HG03103 (cell line): ENCODE results near the gene EFS.
"Not testable (repeated sequence)": the region's sequence is repeated elsewhere in the genome, so short reads cannot be mapped to it uniquely, and the experiment has no call there.

Experiments used
- ATAC-seq: cut with Tn5 transposase; IDR thresholded peaks from one replicate; pipeline ENCODE4 v1.9.1; 2021; ENCODE audit warnings: low read depth; ENCODE audit not compliant: unreplicated experiment

EFS gene

DNA sequence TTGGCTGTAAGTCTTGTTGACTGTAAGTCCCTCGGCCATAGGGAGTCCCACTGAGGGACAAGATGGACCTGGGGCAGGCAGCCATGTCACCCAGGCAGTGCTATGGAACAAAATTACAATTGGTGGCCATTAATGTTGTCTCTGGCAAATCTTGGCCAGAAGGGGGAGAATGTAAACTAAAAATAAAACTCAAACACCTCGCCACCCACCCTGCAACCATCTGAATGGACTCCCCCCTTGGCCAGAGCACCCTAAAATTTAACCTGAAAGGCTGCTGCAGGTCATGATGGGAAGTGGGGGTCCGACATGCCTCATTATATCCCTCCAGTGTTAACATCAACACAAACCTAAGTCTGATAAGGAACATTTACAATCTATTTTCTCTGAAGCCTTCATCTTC lies 20.5 kb downstream of the EFS start:
- no peak for ATAC-seq

DNA sequence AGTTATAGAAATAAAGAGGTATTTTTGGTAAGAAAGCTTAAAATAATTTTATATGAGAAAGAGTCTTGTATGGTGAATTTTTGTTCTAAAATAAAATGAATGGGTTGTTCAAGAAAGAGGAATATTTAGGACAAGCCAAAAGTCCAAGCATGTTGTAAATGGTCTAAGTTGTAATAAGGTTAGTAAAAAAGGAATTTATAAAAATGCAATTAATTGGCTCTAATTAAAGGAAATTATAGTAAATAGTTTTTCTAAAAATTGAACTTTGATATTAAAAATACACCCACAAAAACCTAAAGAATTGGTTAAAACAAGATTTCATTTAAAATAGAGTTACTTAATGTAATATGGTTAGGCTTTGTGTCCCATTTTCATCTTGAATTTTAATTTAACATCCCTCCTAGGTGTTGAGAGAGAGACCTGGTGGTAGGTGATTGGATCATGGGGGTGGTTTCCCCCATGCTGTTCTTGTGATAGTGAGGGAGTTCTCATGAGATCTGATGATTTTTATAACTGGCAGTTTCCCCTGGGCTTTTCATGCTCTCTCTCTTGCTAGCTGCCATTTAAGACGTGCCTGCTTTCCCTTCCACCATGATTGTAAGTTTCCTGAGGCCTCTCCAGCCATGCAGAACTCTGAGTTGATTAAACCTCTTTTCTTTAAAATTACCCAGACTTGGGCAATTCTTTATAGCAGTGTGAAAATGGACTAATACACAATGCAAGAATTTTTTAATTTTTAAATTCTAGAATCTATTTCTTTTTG lies 25.3 kb downstream of the EFS start:
- no peak for ATAC-seq

DNA sequence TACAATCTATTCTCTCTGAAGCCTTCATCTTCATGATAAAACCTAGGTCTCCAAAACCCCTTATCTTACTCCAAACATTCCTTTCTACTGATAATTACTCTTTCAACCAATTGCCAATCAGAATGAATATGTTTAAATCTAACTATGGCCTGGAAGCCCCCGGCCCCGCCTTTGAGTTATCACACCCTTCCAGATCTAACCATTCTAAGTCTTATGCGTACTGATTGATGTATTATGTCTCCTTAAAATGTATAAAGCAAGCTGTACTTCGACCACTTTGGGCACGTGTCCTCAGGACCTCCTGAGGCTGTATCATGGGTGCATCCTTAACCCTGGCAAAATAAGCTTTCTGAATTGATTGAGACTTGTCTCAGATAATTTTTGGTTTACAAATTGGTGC lies 29.3 kb downstream of the EFS start:
- no peak for ATAC-seq

DNA sequence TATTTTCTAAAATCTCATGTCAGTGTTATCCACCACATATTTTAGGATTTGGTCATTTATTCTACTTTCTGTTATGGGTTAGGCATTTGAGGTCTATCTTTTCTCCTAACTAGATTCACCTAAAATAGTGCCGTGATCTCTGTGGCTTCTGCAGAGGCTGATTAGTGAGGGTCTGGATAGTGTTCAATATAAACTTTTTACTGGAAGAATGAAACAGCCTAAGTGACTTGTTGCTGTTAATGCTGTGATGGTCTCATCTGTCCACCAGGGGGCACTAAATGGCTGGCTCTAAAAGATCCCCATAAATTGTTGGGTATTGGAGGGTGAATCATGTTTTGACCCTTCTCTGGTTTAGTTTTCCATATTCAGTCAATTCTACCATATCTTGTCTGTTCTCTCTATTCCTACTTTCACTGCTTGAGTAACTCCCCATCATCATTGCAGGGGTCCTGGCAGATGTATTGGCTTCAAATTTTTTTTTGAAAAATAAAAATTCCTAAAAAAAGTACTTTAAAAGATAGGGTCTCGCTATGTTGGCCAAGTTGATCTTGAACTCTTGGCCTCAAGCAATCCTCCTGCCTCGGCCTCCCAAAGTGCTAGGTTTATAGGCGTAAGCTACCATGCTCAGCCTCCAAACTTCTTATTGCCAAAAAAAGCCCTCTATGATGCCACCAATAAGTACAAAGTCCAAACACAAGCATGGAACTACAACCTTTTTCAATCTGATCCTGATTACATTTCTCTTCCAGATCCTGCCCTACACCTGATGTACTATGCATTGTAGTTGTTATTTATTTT lies 36.8 kb downstream of the EFS start:
- ATAC-seq, result no peak

DNA sequence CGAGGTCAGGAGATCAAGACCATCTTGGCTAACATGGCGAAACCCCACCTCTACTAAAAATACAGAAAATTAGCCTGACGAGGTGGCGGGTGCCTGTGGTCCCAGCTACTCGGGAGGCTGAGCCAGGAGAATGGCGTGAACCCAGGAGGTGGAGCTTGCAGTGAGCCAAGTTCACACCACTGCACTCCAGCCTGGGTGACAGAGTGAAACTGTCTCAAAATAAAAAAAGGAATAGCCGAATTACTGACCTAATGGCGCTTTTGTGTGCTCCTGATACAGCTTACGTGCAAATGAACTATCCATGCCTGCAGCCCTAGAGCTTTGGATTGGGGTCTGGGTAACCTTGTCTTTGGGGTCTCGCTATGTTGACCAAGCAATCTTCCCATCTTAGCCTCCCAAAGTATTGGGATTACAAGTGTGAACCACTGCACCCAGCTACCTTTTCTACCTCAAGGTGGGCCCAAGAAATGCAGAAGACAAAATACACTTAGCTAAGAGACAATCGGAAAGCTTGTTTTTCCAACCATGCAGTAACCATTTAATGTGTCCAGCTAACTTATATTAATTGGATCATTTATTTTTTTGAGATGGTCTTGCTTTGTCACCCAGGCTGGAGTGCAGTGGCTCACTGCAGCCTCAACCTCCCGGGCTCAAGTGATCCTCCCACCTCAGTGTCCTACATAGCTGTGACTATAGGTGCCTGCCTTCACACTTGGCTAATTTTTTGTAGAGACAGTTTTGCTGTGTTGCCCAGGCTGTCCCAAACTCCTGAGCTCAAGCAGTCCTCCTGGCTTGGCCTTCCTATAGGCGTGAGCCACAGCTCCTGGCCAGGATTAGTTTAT lies 38.3 kb downstream of the EFS start:
- no peak for ATAC-seq

DNA sequence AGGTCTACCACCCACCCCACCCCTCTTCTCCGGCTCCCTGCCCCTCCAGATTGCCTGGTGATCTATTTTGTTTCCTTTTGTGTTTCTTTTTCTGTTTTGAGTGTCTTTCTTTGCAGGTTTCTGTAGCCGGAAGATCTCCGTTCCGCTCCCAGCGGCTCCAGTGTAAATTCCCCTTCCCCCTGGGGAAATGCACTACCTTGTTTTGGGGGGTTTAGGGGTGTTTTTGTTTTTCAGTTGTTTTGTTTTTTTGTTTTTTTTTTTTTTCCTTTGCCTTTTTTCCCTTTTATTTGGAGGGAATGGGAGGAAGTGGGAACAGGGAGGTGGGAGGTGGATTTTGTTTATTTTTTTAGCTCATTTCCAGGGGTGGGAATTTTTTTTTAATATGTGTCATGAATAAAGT lies 39.2 kb downstream of the EFS start:
- ATAC-seq, result not testable (repeated sequence)

DNA sequence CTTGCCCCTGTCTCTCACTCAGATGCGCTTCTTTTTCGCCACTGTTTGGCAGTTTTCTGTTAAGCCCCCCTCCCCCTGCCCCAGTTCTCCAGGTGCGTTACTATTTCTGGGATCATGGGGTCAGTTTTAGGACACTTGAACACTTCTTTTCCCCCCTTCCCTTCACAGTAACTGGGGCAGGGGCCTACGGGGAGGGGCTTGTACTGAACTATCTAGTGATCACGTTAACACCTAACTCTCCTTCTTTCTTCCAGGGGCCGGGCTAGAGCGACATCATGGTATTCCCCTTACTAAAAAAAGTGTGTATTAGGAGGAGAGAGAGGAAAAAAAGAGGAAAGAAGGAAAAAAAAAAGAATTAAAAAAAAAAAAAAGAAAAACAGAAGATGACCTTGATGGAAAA lies 40.0 kb downstream of the EFS start:
- no peak for ATAC-seq

DNA sequence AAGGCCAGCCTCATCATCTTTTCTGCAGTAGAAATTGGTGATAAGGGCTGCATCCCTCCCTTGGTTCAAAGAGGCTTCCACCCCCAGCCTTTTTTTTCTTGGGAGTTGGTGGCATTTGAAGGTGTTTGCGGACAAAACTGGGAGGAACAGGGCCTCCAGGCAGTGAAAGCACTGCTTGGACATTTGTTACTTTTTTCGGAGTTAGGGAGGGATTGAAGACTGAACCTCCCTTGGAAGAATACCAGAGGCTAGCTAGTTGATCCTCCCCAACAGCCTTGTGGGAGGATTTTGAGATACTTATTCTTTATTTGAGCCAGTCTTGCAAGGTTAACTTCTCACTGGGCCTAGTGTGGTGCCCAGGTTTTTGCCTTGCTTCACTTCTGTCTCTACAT lies 40.5 kb downstream of the EFS start:
- ATAC-seq, result no peak

DNA sequence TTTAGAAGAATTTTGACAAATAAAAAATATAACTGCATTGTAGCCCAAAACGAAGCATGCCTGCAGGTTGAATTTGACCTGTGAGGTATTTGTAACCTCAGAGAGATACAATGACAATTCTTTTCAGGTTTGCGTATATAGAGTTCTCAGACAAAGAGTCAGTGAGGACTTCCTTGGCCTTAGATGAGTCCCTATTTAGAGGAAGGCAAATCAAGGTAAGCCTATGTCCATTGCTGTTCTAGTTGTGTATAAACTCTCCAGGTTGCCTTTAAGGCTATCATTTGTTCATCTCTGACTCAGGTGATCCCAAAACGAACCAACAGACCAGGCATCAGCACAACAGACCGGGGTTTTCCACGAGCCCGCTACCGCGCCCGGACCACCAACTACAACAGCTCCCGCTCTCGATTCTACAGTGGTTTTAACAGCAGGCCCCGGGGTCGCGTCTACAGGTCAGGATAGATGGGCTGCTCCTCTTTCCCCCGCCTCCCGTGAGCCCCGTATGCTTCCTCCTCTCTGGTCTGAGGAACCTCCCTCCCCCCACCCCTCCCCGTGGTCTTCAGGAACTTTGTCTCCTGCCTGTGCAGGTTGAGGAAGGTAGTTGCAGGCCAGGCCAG lies 41.0 kb downstream of the EFS start:
- ATAC-seq, result no peak

DNA sequence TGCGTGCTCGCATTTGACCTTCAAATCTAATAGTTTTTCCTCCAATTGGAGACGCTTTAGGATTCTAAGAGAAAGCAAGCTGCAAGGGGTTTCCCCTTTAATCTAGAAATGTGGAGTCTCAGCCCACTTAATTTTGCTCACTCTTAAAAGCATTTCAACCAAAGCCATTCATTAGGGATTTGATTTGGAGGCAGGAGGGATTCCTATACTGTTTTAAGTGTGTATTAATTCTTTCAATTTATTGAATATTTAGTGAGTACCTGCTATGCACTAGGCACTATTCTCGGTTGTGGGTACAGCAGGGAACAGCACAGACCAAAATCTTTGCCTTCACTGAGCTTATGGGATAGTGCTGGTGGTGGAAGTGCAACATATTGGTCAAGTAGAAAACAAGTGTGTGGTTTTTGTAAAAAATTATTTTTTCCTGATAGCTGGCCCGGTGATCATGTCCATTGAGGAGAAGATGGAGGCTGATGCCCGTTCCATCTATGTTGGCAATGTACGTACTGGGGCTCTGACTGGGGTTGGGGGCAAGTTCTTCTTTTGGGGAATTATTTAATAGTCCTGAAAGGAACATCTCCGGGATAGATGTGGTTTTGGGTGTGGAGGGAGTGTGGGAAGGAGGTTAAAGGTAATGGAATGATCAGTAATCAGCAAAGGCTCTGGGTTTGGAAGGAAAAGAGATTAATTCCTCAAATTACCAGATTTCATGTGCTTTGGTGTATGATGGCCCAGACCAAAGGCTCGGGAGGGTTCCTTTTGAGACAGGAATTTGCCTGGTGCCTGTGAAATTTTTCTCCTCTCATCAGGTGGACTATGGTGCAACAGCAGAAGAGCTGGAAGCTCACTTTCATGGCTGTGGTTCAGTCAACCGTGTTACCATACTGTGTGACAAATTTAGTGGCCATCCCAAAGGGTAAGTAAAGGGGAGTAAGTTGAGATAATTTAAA lies 42.1 kb downstream of the EFS start:
- ATAC-seq, result no peak

DNA sequence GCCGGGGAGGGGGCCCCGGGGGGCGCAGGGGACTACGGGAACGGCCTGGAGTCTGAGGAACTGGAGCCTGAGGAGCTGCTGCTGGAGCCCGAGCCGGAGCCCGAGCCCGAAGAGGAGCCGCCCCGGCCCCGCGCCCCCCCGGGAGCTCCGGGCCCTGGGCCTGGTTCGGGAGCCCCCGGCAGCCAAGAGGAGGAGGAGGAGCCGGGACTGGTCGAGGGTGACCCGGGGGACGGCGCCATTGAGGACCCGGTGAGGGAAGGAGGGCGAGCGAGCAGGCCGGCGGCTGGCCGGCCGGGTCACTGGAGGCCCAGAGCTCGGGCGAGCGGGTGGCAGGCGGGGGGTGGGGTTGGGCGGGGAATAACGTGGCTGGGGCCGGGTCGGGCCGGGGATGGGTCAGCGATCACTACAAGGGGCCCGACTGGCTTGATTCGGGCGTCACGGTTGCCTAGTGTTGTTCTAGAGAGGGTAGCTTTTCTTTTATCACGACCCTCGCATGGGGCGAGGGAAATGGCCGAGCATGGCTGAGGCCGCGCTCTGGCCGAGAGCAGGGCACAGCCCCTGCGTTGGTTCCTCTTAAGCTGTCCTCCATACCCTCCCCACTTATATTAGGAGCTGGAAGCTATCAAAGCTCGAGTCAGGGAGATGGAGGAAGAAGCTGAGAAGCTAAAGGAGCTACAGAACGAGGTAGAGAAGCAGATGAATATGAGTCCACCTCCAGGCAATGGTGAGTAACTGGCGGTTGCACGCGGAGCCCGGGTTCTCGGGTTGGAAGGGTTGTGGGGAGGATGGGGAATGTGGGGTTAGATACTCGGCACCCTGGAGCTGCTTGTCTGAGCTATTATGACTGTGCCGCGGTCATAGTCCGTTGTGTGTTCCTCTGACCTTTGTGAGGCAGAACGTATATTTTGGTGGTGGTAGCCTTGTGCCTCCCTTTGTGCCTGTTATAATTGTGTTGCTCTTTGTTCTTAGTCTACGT lies 43.1 kb downstream of the EFS start:
- no peak for ATAC-seq

DNA sequence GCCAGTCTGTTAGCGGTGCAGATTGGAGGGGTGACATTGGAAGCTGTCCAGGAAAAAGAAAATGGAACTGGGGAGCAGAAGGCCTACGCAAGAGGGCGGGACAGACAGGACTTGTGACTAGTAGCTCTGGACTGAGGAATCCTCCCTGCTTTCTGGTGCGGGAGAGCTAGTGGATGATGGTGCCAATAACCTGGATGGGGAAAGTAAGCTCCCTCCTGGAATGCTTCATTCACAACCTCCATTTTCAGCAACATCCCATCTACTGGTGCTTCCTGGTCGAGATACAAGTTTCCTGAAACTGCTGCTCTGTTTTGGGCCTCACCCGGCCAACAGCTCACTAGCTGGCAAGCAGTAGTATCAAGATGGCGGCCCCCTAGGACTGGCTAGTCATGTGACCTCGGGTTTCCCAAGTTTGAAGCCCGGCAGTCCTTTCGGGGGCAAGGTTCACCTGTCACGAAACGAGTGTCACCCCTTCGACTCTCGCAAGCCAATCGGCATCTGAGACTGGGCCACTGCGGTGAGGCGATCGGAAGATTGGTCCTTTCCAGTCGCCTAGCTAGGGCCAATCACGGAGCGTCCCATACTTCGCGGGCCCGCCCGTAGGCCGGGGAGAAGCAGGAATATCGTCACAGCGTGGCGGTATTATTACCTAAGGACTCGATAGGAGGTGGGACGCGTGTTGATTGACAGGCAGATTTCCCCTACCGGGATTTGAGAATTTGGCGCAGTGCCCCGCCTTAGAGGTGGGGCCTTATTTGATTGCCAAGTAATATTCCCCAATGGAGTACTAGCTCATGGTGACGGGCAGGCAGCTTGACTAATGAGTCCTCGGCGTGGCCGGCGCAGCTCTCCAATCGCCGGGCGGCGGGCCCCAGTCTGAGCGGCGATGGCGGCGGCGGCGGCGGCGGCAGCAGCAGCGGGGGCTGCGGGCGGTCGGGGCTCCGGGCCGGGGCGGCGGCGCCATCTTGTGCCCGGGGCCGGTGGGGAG lies 44.1 kb downstream of the EFS start, which contains the start of gene PABPN1:
Gene PABPN1 (plus strand): TSS at position 874 of the 988 bp plus-strand sequence. CDS start 13 bp downstream, at position 887.
- peak; percentile 79 for ATAC-seq

DNA sequence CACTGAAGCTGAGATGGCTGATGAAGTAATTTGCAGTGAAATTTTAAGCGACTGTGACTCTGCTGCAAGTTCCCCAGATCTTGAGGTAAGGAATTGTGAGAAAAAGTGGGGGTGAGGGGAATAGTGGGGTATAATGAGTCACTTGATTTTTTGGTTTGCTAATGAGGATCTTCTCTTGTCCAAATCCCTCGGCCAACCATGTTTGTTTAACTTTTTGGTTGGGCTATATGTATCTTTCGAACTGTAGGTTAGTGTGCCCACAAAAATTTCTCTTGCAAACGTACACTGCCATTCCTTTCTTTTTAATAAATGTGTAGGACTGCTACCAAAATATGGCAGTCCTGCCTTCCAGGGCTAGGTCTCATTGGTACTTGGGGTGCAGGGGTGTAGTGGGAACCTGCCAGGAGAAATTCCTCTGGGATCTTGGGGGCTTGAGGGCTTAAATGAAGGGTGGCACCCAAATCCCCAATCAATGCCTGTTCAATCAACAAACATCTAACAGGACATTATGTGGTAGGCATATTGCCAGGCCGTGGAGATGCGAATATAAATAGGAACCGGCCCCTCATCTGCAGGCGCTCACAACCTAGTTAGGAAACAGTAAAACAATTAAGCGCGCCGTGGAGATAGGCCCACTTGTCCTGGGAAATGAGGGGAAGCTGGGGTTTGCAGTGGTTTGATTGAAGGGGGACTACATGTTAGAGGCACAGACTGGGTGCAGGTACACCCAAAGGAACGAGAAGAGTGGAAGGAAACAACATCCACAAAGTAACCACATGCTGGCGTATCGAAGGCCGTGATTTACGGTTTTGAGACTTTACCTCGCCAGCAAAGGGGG lies 45.0 kb downstream of the EFS start:
- ATAC-seq, result no peak

DNA sequence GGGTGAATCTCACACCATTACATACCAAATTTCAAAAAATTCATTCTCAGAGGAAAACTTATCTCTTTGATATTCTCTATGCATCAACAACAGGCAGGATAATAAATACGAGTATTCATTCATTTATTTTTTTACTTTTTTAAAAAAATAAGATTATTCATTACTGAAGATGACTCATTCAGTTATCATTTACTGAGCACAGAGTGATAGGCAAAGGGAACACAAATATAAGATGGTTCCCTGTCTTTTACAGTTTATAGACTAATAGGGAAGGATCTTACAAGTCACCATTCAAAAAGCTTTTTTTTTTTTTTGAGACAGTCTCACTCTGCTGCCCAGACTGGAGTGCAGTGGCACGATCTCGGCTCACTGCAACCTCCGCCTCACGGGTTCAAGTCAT lies 48.7 kb downstream of the EFS start:
- ATAC-seq, result no peak

DNA sequence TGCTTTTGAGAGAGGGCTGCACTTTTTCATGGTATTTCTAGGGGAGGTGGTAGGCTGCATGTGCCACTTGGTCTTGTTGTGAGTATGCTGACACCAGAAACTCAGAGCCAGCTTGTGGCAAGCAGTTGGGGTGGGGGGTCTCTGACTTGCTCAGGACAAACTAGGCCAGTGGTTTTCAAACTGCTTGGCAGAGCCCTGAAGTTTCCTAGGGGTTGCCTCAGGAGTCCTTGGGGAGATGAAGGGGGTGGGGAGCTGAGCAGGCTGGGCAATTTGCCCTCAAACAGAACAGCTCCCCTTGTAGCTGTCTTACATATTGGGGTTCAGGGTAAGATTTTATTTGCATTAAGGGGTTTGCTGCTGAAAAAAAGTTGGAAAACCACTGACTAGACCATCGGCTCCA lies 54.4 kb downstream of the EFS start:
- no peak for ATAC-seq

DNA sequence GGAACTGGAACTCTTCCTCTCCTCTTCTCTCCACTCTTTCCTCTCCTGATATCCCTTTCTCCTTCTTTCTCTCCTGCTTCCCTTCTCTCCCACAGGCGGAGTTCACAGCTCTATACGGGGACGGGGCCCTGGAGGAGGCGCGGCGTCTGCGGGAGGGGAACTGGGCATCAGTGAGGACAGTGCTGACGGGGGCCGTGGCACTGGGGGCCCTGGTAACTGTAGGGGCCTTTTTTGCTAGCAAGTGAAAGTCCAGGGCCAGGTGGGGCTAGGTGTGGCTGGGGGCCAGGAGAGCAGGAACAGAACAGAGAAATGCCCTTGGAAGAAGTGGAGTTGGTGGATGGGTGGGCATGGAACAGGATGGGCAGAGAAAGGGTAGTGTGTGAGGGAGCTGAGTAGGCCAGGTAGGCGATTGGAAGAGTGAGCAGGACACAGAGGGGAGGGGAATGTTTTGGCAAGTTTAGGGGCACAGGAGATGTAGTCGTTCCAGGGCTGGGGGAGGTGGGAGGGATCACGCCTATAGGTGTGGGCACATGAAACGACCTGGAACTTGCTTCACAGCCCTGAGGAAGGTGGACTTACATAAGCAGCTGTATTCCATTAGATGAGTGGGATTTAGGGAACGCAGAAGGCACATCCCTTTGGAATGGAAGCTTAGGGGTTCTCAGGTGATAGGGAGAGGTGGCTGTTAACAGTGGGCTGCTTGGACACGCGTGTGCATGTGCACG lies 56.1 kb downstream of the EFS start:
- no peak for ATAC-seq
